ENCODE measurements around the gene LLGL2. TPM values are rescaled to one million over a fixed set of nuclear protein-coding genes. Genes with fewer than 3 reads are reported as not detected.
"Not testable (repeated sequence)": the region's sequence is repeated elsewhere in the genome, so short reads cannot be mapped to it uniquely, and the experiment has no call there.

The LLGL2 gene
- polyA plus RNA-seq, 3 donors, result 35.4 to 50.0 (median 40.0) TPM

DNA sequence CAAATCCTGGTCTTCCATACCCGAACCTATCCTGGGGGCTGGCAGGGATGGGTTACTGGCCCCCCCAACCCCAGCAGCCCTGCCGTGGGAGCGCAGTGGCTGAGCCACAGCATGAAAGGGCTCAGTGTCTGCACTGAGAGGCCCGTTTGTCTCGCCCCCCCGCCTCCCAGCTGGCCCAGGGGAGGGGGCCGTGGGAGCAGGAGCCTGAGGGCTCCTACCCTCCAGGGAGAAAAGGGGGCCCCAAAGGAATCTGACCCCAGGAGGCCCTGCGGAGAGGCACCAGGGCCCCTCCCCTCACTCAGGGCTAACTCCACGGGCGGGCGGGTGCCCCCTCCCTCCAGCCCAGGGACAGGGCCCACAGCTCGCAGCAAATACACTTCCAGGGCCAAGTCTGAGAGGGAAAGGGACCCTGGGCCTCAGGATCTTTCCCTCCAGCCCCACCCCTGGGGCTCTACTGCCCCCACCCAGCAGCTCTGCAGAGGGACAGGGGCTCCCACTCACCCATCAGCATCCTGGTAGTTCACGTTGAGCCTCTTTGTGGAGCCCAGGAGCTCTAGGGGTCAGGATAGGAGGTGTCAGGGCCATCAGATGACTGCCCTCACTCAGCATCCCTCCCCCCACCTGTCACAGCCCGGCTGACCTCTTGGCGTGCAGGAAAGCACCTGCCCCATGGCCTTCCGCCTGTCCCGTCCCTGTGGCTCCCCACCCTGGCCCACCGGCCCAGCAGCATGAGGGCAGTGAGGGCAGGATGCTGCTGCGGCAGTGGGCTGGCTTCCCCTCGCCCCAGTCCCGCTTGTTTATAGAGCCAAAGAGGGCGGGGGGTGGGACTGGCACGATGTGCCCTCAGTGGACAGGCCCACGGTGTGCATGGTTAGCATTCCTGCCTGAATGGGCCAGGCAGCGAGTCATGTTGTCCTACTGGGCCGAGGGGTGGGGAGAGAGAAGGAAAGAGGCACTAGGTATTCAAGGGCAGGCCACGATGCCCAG is 17.5 kb upstream of the LLGL2 start:
- DNase-seq (ENCODE audit: low read depth in 3 of 3, low spot score in 2 of 3), result no peak

DNA sequence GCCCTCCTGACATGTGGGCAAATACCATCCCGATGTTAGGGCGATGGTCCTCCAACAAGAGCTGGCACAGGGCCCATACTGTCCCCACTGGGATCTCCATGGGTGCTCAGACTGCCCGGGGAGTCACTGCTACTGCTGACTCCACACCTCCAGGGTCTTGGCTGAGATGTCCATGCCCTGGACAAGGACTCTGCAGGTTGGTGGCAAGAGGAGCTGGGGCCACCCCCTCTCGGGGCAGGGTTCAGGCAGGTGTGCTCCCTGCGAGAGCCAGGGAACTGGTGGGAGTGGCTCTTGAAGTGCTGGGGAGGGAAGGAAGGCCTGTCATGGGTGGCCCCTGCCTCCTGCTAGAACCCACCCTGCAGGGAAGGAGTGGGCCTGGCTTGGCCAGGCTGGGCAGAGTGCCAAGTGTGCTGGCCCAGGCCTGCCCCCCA is 16.6 kb upstream of the LLGL2 start:
- DNase-seq (ENCODE audit: low read depth in 3 of 3, low spot score in 2 of 3), result no peak

GRCh38 chr17:75509528-75510258 is 15.8 kb upstream of the LLGL2 start:
- DNase-seq (ENCODE audit: low read depth in 3 of 3, low spot score in 2 of 3), result no peak

GRCh38 chr17:75511270-75511609 is 14.3 kb upstream of the LLGL2 start:
- no peak for DNase-seq (ENCODE audit: low read depth in 3 of 3, low spot score in 2 of 3)

GRCh38 chr17:75511610-75512575 is 13.6 kb upstream of the LLGL2 start:
- no peak for DNase-seq (ENCODE audit: low read depth in 3 of 3, low spot score in 2 of 3)

DNA sequence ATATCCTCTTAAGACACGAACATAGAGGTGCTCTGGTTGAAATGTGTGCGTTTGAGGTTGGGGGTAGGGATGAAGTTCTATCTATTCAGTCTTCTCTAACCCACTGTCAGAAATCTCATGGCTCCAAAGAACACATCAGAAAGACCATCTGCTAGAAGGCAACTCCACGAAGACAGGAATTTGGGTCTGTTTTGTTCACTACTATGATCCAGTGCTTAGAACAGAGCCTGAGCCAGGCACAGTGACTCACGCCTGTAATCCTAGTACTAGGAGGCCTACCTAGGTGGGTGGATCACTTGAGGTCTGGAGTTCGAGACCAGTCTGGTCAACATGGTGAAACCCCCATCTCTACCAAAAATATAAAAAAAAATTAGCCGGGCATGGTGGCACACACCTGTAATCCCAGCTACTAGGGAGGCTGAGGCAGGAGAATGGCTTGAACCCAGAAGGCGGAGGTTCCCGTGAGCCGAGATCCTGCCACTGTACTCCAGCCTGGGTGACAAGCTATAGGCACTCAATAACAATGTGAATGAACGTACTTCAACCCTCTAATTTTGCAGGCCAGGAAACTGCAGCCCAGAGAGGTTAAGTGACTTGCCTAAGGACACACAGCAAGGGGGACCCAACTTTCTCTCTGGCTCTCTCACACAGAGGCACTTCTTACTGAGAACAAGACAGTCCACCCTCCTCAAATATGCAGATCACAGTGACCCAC is 12.4 kb upstream of the LLGL2 start:
- no peak for DNase-seq (ENCODE audit: low read depth in 3 of 3, low spot score in 2 of 3)

GRCh38 chr17:75513641-75514000 is 11.9 kb upstream of the LLGL2 start:
- no peak for DNase-seq (ENCODE audit: low read depth in 3 of 3, low spot score in 2 of 3)

DNA sequence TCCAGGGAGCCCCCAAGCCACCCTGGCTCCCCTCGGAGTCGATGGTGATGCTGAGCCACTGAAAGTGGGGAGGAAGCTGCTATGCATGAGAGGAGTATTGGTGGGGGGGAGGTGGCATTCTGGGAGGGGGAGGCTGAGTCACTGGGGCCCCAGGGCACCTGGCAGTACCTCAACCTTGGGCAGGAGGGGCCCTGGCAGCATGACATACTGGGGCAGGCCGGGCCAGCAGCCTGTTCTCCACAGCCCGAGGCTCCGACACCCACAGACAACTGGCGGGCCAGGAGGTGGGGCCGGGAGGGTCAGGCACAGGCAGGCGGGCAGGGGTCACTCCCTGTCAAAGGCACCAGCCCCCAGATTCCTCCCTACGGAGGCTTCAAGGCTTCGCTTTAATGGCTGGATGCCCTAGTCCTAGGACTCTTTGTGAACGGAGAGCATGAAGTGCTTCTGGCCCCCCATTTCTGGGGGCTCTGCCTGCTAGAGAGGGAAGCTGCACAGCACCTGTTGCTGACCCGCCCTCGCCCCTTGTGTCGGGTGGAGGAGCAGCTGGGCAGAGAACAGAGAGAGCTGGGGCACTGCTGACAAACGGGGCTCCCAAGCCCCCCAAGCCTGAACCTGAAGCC is 11.1 kb upstream of the LLGL2 start:
- DNase-seq (ENCODE audit: low read depth in 3 of 3, low spot score in 2 of 3), result no peak

DNA sequence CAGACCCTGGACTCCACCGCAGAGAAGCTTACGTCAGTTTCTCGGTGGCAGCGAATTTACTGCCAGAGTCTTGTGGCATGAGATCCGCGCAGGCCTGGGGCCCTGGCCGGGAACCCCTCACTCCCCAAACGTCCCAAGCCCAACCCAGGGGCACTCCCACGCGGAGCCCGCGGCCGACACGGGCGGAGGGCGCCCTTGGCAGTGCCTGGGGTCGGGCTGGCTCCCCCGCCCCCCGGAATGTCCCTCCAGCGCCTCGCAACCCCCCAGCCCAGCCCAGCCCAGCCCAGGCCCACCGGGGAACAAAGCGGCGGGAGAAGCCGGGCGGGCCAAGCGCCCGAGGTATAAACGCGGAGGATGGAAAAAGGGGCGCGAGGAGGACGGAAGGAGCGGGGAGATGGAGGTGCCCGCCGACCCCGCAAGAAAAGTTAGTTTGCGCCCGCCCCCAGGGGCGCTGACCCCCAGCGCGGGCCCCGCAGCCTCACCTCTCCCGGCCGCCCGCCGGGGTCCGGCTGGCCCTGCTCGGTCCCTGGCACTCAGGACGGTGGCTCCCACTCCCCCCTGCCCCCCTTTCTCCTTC is 10.5 kb upstream of the LLGL2 start:
- no peak for DNase-seq (ENCODE audit: low read depth in 3 of 3, low spot score in 2 of 3)

DNA sequence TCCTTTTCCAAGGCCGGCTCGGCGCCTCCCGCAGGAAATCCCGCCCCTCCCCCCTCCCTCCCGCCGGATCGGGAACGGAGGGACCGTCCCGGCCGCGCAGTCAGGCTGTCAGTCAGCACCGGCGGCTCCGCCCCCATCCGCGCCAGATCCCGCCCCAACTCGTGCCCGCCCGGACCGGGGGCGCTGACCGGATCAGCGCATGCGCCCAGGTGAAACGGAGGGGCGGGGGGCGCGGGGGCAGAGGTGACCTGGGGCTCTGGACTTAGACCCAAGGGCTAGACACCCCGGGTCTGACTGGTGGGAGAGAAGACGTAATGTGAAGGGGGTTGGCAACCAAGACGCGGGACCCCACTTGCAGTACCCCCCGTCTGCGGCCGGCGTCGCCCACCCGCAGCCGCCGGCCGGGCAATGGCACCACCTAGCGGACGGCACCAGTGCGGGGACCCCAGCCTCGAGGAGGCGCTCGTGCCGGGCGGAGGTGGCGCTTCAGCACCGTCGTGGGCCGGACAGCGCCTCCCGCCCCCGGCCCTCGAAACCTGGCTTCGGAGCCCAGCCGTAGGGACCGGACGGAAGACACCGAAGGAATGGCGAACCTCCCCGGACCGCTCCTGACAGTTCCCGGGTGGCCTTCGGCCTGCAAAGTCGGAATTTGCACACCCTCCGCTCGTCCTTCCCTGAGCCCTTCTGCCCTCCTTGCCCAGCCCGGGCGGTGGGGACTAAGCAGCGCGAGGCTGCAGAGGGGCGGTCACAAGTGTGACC is 9.8 kb upstream of the LLGL2 start, which contains the start of gene CASKIN2:
Gene CASKIN2 (minus strand): TSS at position 42 of the 759 bp plus-strand sequence. CDS start 1,733 bp downstream, outside the sequence.
- peak; percentile 83 to 87 (median 87) for DNase-seq (ENCODE audit: low read depth in 3 of 3, low spot score in 2 of 3)

GRCh38 chr17:75516255-75516618 is 9.3 kb upstream of the LLGL2 start, which contains the start of gene TSEN54:
Gene TSEN54 (plus strand): TSS chr17:75516528. CDS start chr17:75516561, 33 bp downstream.
- DNase-seq (ENCODE audit: low read depth in 3 of 3, low spot score in 2 of 3), result peak in 2 of 3 donors; percentile 70 to 82

GRCh38 chr17:75516619-75517296 is 8.7 kb upstream of the LLGL2 start:
- DNase-seq (ENCODE audit: low read depth in 3 of 3, low spot score in 2 of 3), result no peak

- no peak for DNase-seq (ENCODE audit: low read depth in 3 of 3, low spot score in 2 of 3)
These were observed 8.1 kb upstream of the LLGL2 start for GRCh38 chr17:75517297-75517865.

GRCh38 chr17:75518201-75518600 is 7.3 kb upstream of the LLGL2 start:
- DNase-seq (ENCODE audit: low read depth in 3 of 3, low spot score in 2 of 3), result no peak

GRCh38 chr17:75518983-75519537 is 6.4 kb upstream of the LLGL2 start:
- no peak for DNase-seq (ENCODE audit: low read depth in 3 of 3, low spot score in 2 of 3)

DNA sequence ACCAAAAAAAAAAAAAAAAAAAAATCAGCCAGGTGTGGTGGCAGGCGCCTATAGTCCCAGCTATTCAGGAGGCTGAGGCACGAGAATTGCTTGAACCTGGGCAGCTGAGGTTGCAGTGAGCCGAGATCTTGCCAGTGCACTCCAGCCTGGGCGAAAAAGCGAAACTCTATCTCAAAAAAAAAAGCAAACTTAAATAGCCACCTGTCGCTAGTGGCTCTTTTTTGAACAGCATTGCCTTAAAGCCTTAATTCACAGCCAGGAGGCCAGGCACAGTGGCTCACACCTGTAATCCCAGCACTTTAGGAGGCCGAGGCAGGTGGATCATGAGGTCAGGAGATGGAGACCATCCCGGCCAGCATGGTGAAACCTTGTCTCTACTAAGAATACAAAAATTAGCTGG is 5.1 kb upstream of the LLGL2 start:
- DNase-seq (ENCODE audit: low read depth in 3 of 3, low spot score in 2 of 3), result not testable (repeated sequence)

GRCh38 chr17:75521290-75521689 is 4.2 kb upstream of the LLGL2 start:
- DNase-seq (ENCODE audit: low read depth in 3 of 3, low spot score in 2 of 3), result no peak

Measured in right renal cortex interstitium (tissue), 3 donors.